ENCODE measurements around the gene SLC2A14.
"Not testable (repeated sequence)": the region's sequence is repeated elsewhere in the genome, so short reads cannot be mapped to it uniquely, and the experiment has no call there.

SLC2A14 gene

GRCh38 chr12:7872566-7873319 lies at the start of gene SLC2A14:
TSS of gene SLC2A14 (minus strand) at chr12:7872915. CDS start at chr12:7869880, 3,035 bp downstream.
- DNase-seq: no peak
- Histone ChIP-seq H2AFZ (ENCODE audit: low read length) (no peak within 1 kb of the TSS), H3K9ac (ENCODE audit: low read length) (no peak within 1 kb of the TSS), H3F3A (ENCODE audit: insufficient read depth, low read length) (no peaks in the 10 kb centered on the region), H3K79me2 (ENCODE audit: low read length) (no peaks in the 10 kb centered on the region), H3K27ac (ENCODE audit: low read length) (no peak within 1 kb of the TSS), H3K36me3 (replicated peaks; ENCODE audit: insufficient read depth, low read length) (no peaks in the 10 kb centered on the region), H3K4me1 (ENCODE audit: low read length) (0 out of 2 replicates have a peak, but pooled peaks cover 4% of the 10 kb centered on the region), H3K27me3 (replicated peaks; ENCODE audit: insufficient read depth, low read length) (no peaks in the 10 kb centered on the region), H3K9me2 (replicated peaks; ENCODE audit: insufficient read depth, low read length) (no peaks in the 10 kb centered on the region), H3K4me2 (ENCODE audit: low read depth, low read length) (no peak within 1 kb of the TSS), H3K4me3 (ENCODE audit: low read length) (no peak within 1 kb of the TSS), H3K9me3 (replicated peaks; ENCODE audit: insufficient read depth, low read length) (no peaks in the 10 kb centered on the region), H4K20me1 (ENCODE audit: insufficient read depth, low read length) (no peaks in the 10 kb centered on the region)
- TF ChIP-seq CTCF (IDR thresholded peaks at IDR 0.05; ENCODE audit: low read length): no peak
- no peak for TF ChIP-seq EZH2 (optimal IDR thresholded peaks at IDR 0.05; ENCODE audit: low read depth, low read length)
- no peak for TF ChIP-seq EZH2phosphoT487 (IDR thresholded peaks at IDR 0.05; ENCODE audit: low read length)

GRCh38 chr12:7921181-7921580 lies 48.5 kb upstream of the SLC2A14 start:
- H3K36me3 ChIP-seq (replicated peaks; ENCODE audit: insufficient read depth, low read length); H3K9me2 ChIP-seq (replicated peaks; ENCODE audit: insufficient read depth, low read length); H3K9me3 ChIP-seq (replicated peaks; ENCODE audit: insufficient read depth, low read length); H3K4me3 ChIP-seq (ENCODE audit: low read length); H4K20me1 ChIP-seq (ENCODE audit: insufficient read depth, low read length); H3F3A ChIP-seq (ENCODE audit: insufficient read depth, low read length); H3K4me2 ChIP-seq (ENCODE audit: low read depth, low read length); H2AFZ ChIP-seq (ENCODE audit: low read length); H3K9ac ChIP-seq (ENCODE audit: low read length); H3K27me3 ChIP-seq (replicated peaks; ENCODE audit: insufficient read depth, low read length); H3K27ac ChIP-seq (ENCODE audit: low read length); H3K79me2 ChIP-seq (ENCODE audit: low read length); H3K4me1 ChIP-seq (ENCODE audit: low read length); DNase-seq: not testable (repeated sequence)

GRCh38 chr12:7918268-7918590 lies 45.5 kb upstream of the SLC2A14 start:
- H2AFZ ChIP-seq (ENCODE audit: low read length); H3K9me2 ChIP-seq (replicated peaks; ENCODE audit: insufficient read depth, low read length); H3K4me3 ChIP-seq (ENCODE audit: low read length); H3K9me3 ChIP-seq (replicated peaks; ENCODE audit: insufficient read depth, low read length); H3K4me2 ChIP-seq (ENCODE audit: low read depth, low read length); H4K20me1 ChIP-seq (ENCODE audit: insufficient read depth, low read length); H3K27me3 ChIP-seq (replicated peaks; ENCODE audit: insufficient read depth, low read length); H3K27ac ChIP-seq (ENCODE audit: low read length); H3K9ac ChIP-seq (ENCODE audit: low read length); H3K36me3 ChIP-seq (replicated peaks; ENCODE audit: insufficient read depth, low read length); H3K4me1 ChIP-seq (ENCODE audit: low read length); H3K79me2 ChIP-seq (ENCODE audit: low read length); DNase-seq; H3F3A ChIP-seq (ENCODE audit: insufficient read depth, low read length): not testable (repeated sequence)

- Histone ChIP-seq H3K9me3 (replicated peaks; ENCODE audit: insufficient read depth, low read length) (no peaks in the 10 kb centered on the region), H3K4me1 (ENCODE audit: low read length) (no peaks in the 10 kb centered on the region), H3F3A (ENCODE audit: insufficient read depth, low read length) (no peaks in the 10 kb centered on the region), H3K36me3 (replicated peaks; ENCODE audit: insufficient read depth, low read length) (no peaks in the 10 kb centered on the region), H2AFZ (ENCODE audit: low read length) (no peak overlapping the region), H3K9ac (ENCODE audit: low read length) (no peak overlapping the region), H3K9me2 (replicated peaks; ENCODE audit: insufficient read depth, low read length) (no peaks in the 10 kb centered on the region), H3K27me3 (replicated peaks; ENCODE audit: insufficient read depth, low read length) (no peaks in the 10 kb centered on the region), H3K4me2 (ENCODE audit: low read depth, low read length) (no peak overlapping the region), H3K79me2 (ENCODE audit: low read length) (no peaks in the 10 kb centered on the region), H3K27ac (ENCODE audit: low read length) (no peak overlapping the region), H3K4me3 (ENCODE audit: low read length) (no peak overlapping the region), H4K20me1 (ENCODE audit: insufficient read depth, low read length) (no peaks in the 10 kb centered on the region)
- no peak for DNase-seq
- TF ChIP-seq EZH2 (optimal IDR thresholded peaks at IDR 0.05; ENCODE audit: low read depth, low read length) (no peak), CTCF (IDR thresholded peaks at IDR 0.05; ENCODE audit: low read length) (no peak), EZH2phosphoT487 (IDR thresholded peaks at IDR 0.05; ENCODE audit: low read length) (no peak)
These were observed 44.9 kb upstream of the SLC2A14 start for GRCh38 chr12:7917392-7918267.
